Prostate gland (tissue), 2 donors: ENCODE data around the gene INCA1. TPM values are rescaled to one million over a fixed set of nuclear protein-coding genes. Genes with fewer than 3 reads are reported as not detected.

Experiments
- DNase-seq: peaks from one replicate; pipeline ENCODE4 v3.0.0-alpha.2; 2019; ENCODE audit warnings: low spot score
- H3K27ac ChIP-seq, 2 donors: fragments of 200-600 bp; sonication (generic); 2 replicates each; pipeline ENCODE4 v1.5.1; 2017 to 2019
- H3K27me3 ChIP-seq: fragments of 200-600 bp; sonication (generic); replicated peaks from 2 replicates; pipeline ENCODE4 v1.5.1; 2019; ENCODE audit not compliant: insufficient read depth
- H3K36me3 ChIP-seq, 2 donors: fragments of 200-600 bp; sonication (generic); 1 replicate in 1 of 2; 2 replicates in 1 of 2; pipeline versions ENCODE4 v1.5.1 to v1.8.1; 2017 to 2019
- H3K4me1 ChIP-seq: fragments of 200-600 bp; sonication (generic); replicated peaks from 2 replicates; pipeline ENCODE4 v1.5.1; 2019
- H3K4me3 ChIP-seq, 2 donors: fragments of 200-600 bp; sonication (generic); 2 replicates each; pipeline ENCODE4 v1.5.1; 2017 to 2019
- H3K9me3 ChIP-seq: fragments of 200-600 bp; sonication (generic); 2 replicates; pipeline ENCODE4 v1.5.1; 2017
- POLR2A ChIP-seq: fragments of 450-650 bp; IDR thresholded peaks from one replicate; pipeline ENCODE4 v1.6.1; 2016; ENCODE audit warnings: antibody characterized with exemption, mild to moderate bottlenecking
- POLR2AphosphoS5 ChIP-seq: sonication (generic); formaldehyde crosslinking; IDR thresholded peaks from one replicate; pipeline ENCODE4 v1.6.1; 2017; ENCODE audit warnings: antibody characterized with exemption
- WGBS: methylation state at CpG from one replicate; pipeline ENCODE4 v1.1.5; 2018; 5-methylcytosine and 5-hydroxymethylcytosine counted together
- intact Hi-C: fragments of 100-400 bp; cut with DNase I; formaldehyde crosslinking; loops from one replicate; pipeline ENCODE4 v1.14.2; 2022
- total RNA-seq, 2 donors: library from RNA; depleted of rRNA; stranded (reverse); fragments of >200 nt; gene quantifications; one replicate each; pipeline ENCODE4 v1.1.0, GENCODE V29; 2016
- TF ChIP-seq, protein P1 (sequence below), 4 experiments: fragments of 200-600 bp in 2 of 4; fragments of 450-650 bp in 2 of 4; sonication (generic) in 2 of 4; IDR thresholded peaks; 1 replicate in 3 of 4; 2 replicates in 1 of 4; pipeline ENCODE4 v1.5.1; 2016 to 2019; ENCODE audit warnings: antibody characterized with exemption in 4 of 4, mild to moderate bottlenecking in 2 of 4, moderate library complexity in 2 of 4

The INCA1 gene, protein sequence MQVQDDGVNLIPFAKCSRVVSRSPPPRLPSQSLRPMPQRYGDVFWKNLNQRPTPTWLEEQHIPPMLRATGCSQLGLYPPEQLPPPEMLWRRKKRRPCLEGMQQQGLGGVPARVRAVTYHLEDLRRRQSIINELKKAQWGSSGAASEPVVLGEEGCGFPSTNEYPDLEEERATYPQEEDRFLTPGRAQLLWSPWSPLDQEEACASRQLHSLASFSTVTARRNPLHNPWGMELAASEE
- 1 to 10 TPM; 2.5 to 8.4 TPM for total RNA-seq

DNA sequence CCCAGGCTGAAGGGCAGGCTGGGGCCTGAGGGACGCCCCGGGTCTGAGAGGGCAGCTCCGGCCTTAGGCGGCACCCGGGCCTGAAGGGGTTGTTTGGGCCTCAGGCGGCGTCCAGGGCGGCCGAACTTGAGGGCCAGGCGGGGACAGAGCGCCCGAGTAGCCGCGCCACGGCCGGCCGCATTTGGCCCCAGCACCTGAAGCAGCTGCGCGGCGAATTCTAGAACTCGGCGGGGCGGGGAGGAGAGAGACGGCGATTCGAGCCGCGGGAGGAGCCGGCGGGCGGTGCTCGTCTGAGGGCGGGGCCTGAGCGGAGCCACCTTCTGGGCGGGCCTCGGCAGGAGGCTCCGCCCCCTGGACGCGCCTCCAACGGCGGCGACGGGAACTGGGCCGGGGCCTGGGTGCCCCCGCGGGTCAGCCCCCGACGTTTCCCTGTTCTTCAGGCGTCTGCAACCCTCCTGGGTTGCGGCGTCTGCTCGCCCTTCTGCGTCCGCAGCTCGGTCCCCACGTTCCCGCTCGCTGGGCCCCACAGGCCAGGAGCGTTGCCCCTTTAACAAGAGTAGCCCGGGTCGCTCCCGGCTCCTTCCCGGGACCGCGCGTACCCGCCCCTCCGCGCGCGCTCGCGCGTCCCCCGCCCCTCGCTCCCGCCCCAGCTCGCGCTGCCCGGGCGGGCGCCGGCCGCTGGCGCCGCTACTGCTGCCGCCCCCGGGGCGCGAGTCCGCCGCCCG lies at the start of gene INCA1, which contains the start of gene KIF1C:
TSS of gene INCA1 (minus strand) at position 221 of the 725 bp plus-strand sequence. CDS start 3,085 bp downstream, outside the sequence.
TSS of gene KIF1C (plus strand) at position 649 of the 725 bp plus-strand sequence. CDS start 2,297 bp downstream, outside the sequence.
- intact Hi-C loops, result loop anchor here (1.0 to 2.0 kb wide), 2 partner anchors 31 to 49 kb away; partner anchors contain the start of genes PFN1 and SPAG7
- peak; percentile 93 for DNase-seq
- peaks cover 5 to 13% of the 10 kb centered on the region in 2 donors for H3K36me3 ChIP-seq
- H3K4me1 ChIP-seq, result peaks cover 8% of the 10 kb centered on the region
- H3K27ac ChIP-seq, result peak within 1 kb of the TSS; percentile 93 to 94
- WGBS, result under 1% methylated on average over 78 of the region's 93 CpGs
- H3K9me3 ChIP-seq, result no peaks in the 10 kb centered on the region
- TF ChIP-seq POLR2AphosphoS5 (peak; percentile 84), POLR2A (peak; percentile 89)
- TF ChIP-seq, protein P1, sequence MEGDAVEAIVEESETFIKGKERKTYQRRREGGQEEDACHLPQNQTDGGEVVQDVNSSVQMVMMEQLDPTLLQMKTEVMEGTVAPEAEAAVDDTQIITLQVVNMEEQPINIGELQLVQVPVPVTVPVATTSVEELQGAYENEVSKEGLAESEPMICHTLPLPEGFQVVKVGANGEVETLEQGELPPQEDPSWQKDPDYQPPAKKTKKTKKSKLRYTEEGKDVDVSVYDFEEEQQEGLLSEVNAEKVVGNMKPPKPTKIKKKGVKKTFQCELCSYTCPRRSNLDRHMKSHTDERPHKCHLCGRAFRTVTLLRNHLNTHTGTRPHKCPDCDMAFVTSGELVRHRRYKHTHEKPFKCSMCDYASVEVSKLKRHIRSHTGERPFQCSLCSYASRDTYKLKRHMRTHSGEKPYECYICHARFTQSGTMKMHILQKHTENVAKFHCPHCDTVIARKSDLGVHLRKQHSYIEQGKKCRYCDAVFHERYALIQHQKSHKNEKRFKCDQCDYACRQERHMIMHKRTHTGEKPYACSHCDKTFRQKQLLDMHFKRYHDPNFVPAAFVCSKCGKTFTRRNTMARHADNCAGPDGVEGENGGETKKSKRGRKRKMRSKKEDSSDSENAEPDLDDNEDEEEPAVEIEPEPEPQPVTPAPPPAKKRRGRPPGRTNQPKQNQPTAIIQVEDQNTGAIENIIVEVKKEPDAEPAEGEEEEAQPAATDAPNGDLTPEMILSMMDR (IDR thresholded peaks at IDR 0.05), result peak in 2 of 4 experiments; percentile 51 to 70
- H3K4me3 ChIP-seq, result peak within 1 kb of the TSS; percentile 92 to 98
- H3K27me3 ChIP-seq, result no peaks in the 10 kb centered on the region

DNA sequence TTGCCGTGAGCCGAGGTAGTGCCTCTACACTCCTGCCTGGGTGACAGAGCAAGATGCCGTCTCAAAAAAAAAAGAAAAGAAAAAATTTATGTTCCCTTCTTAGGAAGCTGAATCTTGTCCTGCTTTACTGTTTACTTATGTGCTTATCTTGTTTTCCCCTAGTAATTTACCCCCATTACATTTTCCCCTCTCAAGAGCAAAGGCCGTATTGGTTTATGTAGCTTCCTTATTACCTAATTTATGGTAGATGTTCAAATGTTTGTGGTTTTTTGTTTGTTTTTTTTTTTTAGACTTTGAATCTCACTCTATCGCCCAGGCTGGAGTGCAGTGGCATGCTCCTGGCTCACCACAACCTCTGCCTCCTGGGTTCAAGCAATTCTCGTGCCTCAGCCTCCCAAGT lies 48.2 kb upstream of the INCA1 start:
- WGBS, result 79% methylated on average over 6 of the region's 6 CpGs
- Histone ChIP-seq H3K27me3 (no peaks in the 10 kb centered on the region), H3K36me3 (no peaks in the 10 kb centered on the region), H3K27ac (no peak overlapping the region), H3K4me1 (no peaks in the 10 kb centered on the region), H3K9me3 (no peaks in the 10 kb centered on the region), H3K4me3 (no peak overlapping the region)
- no peak for DNase-seq
- intact Hi-C loops, result no loop called here
- TF ChIP-seq POLR2AphosphoS5, result no peak
- no peak for TF ChIP-seq POLR2A
- TF ChIP-seq, protein P1 (IDR thresholded peaks at IDR 0.05), result no peak

DNA sequence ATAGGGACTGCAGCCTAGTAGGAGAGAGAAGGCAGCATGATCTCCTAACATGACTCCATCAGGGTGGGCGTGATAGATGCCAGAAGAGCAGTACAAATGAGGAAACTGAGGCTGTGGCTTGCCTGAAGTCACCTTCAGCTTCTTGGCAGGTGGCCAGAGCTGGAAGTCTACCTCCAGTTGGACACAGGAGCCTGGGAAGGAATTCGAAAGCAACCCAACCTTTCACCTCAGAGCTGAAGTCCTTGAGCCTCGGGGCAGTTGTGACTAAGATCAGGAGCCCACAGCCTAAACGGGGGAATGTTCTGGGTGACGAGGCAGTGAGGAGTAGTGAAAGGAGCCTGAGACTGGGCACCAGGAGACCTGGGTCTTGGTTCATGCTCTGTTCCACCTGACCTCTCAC lies 47.3 kb upstream of the INCA1 start:
- H3K27me3 ChIP-seq, result no peaks in the 10 kb centered on the region
- H3K36me3 ChIP-seq, result no peaks in the 10 kb centered on the region
- no peaks in the 10 kb centered on the region for H3K4me1 ChIP-seq
- H3K9me3 ChIP-seq, result no peaks in the 10 kb centered on the region
- no peak for DNase-seq
- H3K4me3 ChIP-seq, result no peak overlapping the region
- TF ChIP-seq POLR2AphosphoS5, result no peak
- no peak for TF ChIP-seq POLR2A
- TF ChIP-seq, protein P1 (IDR thresholded peaks at IDR 0.05), result no peak
- H3K27ac ChIP-seq, result no peak overlapping the region
- WGBS, result 95% methylated on average over 5 of the region's 5 CpGs
- intact Hi-C loops, result no loop called here

DNA sequence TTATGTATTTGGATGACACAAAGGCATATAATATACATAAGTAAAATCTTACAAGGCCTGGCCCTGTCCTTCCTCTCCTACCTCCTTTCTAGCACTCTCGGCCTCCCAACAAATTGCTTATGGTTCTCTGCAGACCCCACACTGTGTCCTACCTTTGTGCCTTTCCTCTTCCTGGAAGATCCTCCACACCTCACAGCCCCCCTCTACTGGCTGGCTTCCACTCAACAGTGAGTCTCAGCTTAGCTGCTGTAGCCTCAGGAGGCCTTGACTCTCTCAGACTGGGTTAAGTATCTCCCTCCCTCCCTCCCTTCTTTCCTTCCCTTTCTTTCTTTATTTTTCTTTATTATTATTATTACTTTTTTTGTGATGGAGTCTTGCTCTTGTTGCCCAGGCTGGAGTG lies 46.2 kb upstream of the INCA1 start:
- no peaks in the 10 kb centered on the region for H3K4me1 ChIP-seq
- H3K4me3 ChIP-seq, result no peak overlapping the region
- WGBS, result 100% methylated on average over 1 of the region's 1 CpG
- DNase-seq, result no peak
- no peaks in the 10 kb centered on the region for H3K9me3 ChIP-seq
- no peak overlapping the region for H3K27ac ChIP-seq
- no peaks in the 10 kb centered on the region for H3K27me3 ChIP-seq
- no peaks in the 10 kb centered on the region for H3K36me3 ChIP-seq
- intact Hi-C loops, result no loop called here
- TF ChIP-seq POLR2AphosphoS5 (no peak), POLR2A (no peak)
- TF ChIP-seq, protein P1 (IDR thresholded peaks at IDR 0.05), result no peak
